MM.1S (cell line): ENCODE data around the gene GALP.

Source experiments
- CTCF ChIP-seq: fragments of 300-600 bp; sonication (generic); IDR thresholded peaks from 2 replicates; pipeline ENCODE4 v1.5.1; 2016; ENCODE audit warnings: antibody characterized with exemption, low read length, mixed read lengths
- EZH2phosphoT487 ChIP-seq: fragments of 300-600 bp; sonication (generic); IDR thresholded peaks from 2 replicates; pipeline ENCODE4 v1.6.1; 2018; ENCODE audit warnings: antibody characterized with exemption, low read length

GRCh38 chr19:56150358-56150757, 25.4 kb upstream of the GALP start:
- TF ChIP-seq EZH2phosphoT487 = no peak
- TF ChIP-seq CTCF = no peak
